HG03097 (cell line): ENCODE results near the gene PSMC4.

Experiments
- ATAC-seq: cut with Tn5 transposase; IDR thresholded peaks from one replicate; pipeline ENCODE4 v1.9.1; 2021; ENCODE audit not compliant: unreplicated experiment, low FRiP score

PSMC4 gene

DNA sequence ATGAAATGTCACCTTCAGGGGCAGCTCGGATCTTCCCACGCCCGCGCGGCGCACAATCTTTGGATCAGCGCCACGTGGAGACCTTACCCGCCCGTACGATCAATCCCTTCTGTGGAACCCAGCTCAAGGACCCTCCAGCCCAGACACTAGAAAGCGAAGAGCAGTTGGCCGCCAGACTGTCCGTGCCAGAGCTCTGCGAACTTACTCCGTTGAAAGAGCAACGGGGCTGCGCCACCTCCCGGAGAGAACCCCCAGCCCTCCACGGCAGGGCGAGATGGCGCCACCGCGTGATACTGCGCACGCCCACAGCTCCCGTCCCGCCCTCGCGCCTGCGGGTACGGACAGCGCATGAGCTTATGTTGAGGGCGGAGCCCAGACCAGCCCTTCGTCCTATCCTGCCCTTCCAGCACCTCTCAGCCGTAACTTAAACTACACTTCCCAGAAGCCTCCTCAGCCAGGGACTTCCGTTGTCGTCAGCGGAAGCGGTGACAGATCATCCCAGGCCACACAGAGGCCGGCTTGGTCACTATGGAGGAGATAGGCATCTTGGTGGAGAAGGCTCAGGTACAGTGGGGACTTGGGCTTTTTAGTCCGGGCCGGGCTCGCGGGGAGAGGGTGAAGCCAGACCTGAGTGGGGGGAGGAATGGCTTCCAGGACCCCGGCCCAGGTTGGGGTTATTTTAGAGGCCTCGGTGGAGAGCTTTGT is at the start of gene PSMC4:
PSMC4 (plus strand) TSS at position 491 of the 705 bp plus-strand sequence; CDS start at position 529, 38 bp downstream.
- ATAC-seq: peak; percentile 94

DNA sequence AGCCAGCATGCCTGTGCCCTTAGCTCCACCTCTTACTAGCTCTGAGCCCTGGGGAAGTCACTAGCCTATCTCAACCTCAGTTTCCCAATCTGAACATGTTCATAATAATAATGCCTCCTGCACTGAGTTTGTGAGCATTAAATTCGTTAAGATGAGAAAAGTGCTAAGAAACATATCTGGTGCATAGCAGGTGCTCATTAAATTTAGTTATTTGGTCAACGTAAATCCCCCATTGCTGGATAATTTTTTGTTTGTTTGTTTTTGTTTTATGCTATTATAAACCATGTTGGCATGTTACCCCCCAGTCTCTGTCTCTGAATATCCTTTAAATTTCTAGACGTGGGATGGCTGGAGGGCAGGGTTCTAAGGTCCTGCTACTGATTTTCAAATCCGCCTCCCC is 47.1 kb upstream of the PSMC4 start:
- no peak for ATAC-seq

DNA sequence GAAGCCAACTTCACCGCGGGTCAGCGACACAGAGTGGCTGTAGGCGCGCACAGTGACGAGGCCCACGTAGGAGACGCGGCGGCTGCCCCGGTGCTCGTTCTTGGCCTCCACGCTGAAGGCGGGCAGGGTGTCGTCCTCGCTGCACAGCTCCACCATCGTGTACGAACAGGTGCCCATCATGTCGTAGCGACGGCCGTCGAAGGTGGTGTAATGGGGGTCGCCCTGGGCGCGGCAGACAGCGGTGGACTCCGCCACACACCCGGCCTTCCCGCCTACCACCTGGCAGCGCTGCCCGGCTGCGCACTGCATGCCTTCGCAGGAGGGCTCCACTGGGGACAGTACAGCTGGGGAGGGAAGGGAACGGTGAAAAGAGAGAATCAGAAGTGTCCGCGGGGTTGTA is 46.6 kb upstream of the PSMC4 start:
- no peak for ATAC-seq

DNA sequence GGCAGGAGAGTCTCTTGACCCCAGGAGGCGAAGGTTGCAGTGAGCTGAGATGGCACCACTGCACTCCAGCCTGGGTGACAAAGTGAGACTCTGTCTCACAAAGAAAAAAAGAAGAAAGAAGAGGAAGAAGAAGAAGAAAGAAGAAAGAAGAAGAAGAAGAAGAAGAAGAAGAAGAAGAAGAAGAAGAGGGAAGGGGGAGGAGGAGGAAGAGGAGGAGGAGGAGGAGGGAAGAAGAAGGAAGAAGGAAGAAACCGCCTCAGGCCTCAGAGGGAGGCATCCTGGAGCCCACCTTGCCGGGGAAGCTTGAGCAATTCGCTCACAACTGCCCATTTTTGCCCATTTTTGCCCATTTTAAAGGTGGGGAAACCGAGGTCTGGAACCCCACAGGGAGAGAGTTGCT is 46.0 kb upstream of the PSMC4 start:
- ATAC-seq: no peak

DNA sequence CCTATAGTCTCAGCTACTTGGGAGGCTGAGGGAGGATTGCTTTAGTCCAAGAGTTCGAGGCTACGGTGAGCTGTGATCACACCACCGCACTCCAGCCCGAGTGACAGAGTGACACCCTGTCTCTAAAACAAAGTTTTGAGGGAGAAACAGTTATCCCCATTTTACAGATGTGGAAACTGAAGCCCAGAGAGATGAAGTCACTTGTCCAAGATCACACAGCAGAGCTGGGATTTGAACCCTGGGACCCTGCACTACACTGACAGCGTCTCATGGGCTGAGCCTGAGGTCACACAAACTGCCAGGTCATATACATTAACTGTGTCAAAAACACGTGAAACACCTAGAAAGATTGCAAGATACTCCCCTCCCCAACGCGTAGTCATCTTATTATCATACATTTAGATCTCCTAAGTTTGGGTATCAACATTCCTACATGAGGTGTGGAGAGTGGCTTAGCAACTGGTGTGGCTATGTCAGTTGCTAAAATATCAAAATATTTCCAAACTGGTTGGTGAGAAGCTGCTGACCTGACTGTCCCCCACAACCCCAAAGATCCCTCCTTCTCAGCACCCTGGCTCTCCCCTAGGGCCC is 44.7 kb upstream of the PSMC4 start:
- no peak for ATAC-seq

- no peak for ATAC-seq
Measured at GRCh38 chr19:39927076-39927475, 43.9 kb upstream of the PSMC4 start.

GRCh38 chr19:39927524-39928356 is 43.2 kb upstream of the PSMC4 start:
- ATAC-seq: no peak

DNA sequence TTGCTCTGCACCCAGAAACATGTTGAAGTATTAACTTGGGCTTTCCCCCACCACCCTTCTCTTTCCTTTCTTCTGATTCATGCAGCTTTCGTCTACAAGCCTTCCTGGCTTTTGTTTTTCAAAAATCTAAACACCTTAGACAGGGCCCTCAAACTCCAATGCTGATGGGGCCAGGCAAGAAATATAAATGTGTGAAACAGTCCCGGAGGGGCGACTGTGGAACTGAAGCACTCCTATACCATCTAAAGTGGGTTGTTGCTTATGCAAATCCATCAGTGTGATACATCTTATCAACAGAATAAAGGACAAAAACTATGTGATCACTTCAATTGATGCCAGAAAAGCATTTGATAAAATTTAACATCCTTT is 42.6 kb upstream of the PSMC4 start:
- ATAC-seq: no peak

DNA sequence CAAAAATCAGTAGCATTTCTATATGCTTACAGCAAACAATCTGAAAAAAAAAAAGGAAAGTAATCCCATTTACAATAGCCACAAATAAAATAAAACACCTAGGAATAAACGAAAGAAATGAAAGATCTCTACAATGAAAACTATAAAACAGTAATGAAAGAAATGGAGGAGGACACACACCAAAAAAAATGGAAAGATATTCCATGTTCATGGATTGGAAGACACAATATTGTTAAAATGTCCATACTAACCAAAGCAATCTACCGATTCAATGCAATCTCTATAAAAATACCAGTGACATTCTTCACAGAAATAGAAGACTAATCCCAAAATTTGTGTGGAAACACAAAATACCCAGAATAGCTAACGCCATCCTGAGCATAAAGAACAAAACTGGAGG is 41.2 kb upstream of the PSMC4 start:
- no peak for ATAC-seq

GRCh38 chr19:39934584-39935363 is 36.2 kb upstream of the PSMC4 start, which contains the start of gene FCGBP:
Gene FCGBP, minus strand, starts transcription at chr19:39934634.
- ATAC-seq: no peak

DNA sequence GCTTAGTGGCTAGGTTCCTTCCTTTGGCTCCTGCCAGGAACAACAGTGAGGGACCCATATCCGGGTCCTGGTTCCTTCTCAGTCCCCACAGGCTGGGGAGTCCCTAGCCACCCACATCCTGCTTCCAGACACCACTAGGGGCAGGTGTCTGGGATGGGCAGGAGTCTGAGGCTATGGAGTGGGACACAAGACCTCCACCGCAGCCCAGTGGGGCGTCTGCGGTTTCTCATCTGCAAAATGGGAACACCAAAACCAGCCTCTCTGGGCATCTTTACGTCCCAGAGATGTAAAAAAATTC is 35.7 kb upstream of the PSMC4 start:
- ATAC-seq: no peak

DNA sequence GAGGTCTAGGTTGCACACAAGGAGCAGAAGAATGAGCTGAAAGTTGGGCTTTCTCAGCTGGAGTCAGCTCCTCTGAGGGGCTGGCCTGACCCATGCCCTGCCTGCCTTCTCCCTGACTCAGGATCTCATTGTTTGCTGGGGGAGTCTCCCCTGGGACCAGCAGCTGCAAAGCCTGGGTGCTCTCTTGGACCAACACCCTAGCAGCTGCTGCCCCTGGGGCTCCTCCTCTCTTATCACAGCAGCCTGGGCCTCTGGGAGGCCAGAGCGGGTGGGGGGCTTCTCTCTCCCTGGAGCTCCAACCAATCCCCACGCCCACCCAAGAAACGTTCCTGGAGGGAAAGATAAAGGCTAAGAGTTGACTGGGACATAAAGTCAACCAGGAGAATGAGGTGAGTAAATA is 34.9 kb upstream of the PSMC4 start:
- ATAC-seq: no peak

GRCh38 chr19:39936622-39937021 is 34.3 kb upstream of the PSMC4 start:
- no peak for ATAC-seq

- no peak for ATAC-seq
Measured at GRCh38 chr19:39937094-39937720, 33.8 kb upstream of the PSMC4 start.

GRCh38 chr19:39937787-39938186 is 33.2 kb upstream of the PSMC4 start:
- no peak for ATAC-seq

DNA sequence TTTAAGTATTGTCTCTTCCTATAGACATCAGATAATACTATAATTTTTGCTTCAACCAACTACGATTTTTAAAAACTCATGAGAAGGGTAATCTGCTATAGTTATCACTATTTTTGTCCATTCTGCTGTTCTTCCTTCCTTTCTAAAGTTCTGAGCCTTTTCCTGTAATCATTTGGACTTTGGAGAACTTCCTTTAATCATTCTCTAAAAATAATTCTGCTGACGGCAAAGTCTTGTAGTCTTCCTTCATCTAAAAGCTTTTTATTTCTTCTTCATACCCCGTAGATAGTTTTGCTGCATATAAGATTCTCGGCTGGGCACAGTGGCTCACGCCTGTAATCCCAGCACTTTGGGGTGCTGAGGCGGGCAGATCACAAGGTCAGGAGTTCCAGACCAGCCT is 31.4 kb upstream of the PSMC4 start:
- ATAC-seq: no peak

DNA sequence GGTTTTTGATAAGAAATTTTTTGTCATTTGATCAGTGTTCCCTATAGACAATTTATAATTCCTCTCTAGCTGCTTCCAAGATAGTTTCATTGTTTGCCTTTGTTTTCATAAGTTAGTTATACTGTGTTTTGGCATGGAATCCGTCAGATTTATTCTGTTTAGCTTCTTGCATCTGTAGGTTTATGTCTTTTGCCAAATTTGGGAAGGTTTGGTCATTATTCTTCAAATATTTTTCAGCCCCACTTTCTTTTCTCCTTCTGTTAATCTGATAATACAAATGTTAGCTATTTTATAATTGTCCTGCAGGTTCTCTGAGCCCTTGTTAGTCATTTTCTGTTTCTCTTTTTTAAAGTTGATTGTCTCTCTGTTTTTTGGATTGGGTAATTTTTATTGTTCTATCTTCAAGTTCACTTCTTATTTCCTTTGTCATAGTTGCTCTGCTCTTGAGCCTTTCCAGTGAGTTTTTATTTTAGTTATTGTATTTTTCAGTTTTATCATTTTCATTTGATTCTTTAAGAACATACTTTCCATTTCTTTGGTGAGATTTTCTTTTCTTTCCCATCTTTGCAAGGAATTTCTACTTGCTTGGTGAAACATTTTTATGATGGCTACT is 30.6 kb upstream of the PSMC4 start:
- ATAC-seq: no peak

- ATAC-seq: no peak
Measured at GRCh38 chr19:39941151-39941550, 29.8 kb upstream of the PSMC4 start.

DNA sequence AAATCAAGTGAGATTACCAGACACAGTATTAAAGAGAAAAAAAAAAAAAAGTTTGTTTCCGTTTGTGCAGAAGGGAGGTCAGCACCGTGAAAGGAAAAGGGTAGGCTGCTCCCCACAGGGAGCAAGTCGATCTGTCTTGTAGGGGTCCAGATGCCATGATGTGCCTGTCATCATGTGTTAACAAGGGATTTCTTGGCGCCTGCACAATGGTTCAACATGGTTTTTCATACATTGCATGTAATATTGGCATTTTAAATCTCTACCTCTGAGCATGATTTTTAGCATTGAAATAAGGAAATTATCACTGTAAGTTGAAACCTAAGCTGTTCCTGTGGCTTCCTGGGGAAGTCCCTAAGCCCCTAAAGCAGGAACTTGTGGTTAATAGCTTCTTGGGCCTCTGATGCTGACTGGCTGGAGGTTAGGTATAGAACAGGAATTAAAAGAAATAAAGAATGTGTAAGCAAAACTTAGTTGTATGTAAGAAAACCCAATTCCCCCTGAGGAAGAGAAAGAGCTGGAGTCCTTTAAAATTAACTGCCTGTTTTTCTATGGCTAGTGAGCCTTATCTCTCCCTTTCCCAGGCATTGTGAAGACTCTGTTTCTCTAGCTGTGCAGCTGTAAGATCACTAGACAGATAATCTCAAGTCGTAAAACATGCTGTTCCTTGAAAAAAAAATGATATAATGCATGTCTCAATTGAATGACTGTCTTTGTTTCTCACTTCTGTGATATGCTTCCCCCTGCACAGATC is 29.2 kb upstream of the PSMC4 start:
- peak; percentile 48 for ATAC-seq

DNA sequence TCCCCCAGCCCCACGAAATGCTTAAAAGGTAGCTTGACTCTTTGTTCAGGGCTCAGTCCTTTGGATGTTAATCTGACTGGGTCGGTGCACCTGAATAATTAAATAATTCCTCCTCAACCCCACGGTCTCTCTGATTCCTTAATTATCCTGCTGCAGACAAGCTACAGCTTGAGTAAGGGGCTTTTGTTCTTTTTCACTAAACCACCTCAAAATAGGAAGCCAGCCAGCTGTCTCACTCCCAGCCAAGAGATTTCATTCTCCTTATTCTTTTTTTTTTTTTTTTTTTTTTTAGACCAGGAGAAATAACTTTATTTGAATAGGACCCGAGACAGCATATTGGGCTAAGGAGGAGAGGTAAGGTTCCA is 28.6 kb upstream of the PSMC4 start:
- ATAC-seq: no peak
